NCI-H2081 (cell line): ENCODE results near the gene RBFOX1.

Experiments
- DNase-seq, 2 experiments: peaks; one replicate each; lab custom pipeline; 2025; lab: John Stamatoyannopoulos, UW

Gene RBFOX1

GRCh38 chr16:7601100-7601499 lies 268.5 kb downstream of the RBFOX1 start:
- DNase-seq: no peak

DNA sequence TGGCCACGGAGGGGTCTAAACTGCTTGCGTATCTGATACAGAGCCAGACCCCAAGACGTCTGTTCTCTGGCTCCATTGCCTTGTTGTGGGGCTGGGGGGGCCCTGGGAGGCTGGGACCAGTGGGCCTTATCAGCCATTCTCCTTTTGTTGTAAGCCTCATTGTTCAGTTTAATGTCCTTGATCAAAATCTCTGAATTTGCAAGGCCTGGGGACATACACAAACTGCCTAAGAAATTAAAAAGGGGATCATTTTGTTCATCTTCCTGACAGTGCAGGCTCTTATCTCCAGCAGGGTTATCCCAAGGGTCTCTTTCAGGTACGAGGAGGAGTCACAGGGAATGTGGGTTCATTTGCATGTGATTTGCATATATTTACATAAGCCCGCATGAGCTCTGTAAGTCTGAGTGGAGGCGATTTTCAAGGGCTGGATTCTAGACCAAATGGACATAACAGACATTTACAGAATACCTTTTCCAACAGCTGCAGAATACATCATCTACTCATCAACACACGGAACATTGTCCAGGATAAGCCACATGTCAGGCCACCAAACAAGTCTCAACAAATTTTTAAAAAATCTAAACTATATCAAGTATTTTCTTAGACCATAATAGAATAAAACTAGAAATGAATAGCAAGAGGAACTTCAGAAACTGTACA lies 269.8 kb downstream of the RBFOX1 start:
- DNase-seq: no peak

- no peak for DNase-seq
Observed at GRCh38 chr16:7605812-7606211, 273.2 kb downstream of the RBFOX1 start.

DNA sequence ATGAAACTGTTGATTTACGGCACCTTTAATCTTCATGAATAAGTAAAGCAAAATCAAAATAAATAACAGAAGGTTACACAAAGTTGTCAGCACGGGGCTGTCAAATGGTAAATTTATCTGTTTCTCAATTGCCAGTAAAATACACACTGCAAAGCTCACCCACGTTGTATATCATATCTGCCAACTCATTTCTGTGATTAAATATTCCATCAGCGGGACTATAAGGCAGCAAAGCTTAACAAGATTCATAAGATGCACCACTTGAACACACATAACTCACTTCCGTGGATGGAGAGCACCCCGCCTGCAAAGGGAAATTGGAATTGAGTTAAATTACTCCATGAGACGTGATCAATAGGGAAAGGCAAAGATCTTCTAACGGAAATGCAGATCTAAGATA lies 280.0 kb downstream of the RBFOX1 start:
- DNase-seq: no peak

GRCh38 chr16:7613518-7613917 lies 280.9 kb downstream of the RBFOX1 start:
- DNase-seq: no peak

DNA sequence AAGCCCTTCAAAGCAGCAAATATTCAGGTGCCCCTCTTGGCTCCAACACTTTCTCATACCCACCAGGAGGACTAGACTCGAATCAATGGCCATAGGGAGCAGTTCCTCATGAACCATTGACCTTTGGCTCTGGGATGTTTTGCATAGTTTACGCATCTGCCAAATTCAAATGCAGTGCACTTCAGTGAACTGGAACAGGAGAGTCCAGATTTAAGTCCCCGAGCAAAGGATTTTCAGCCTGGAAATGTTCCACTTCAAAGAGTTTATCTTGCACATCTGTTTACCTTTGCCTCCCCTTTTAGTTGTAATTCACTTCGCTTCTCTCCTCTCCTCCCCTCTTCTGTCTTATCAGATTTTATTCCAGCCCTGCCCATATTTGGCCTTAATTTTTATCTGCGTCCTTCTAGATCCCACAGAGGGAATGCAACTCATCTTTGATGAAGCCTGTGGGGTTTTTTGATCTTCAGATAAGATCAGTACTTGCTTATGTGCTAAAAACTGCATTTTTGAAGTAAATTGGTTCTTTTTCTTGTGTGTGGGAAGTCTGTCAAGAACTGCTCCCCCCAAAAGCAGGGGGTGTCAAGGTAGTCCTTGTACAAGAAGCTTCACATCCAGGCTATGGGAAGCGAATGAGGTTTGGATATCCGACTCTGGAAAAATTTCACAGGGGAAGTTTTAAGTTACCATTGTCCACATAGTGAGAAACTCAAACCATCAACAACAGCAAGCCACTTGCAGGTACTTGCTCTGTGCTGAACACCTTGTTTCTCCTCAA lies 281.6 kb downstream of the RBFOX1 start:
- no peak for DNase-seq

- DNase-seq: no peak
Observed at GRCh38 chr16:7615565-7615964, 282.9 kb downstream of the RBFOX1 start.

- no peak for DNase-seq
Observed at GRCh38 chr16:7624871-7625766, 292.5 kb downstream of the RBFOX1 start.

- no peak for DNase-seq
Observed at GRCh38 chr16:7628981-7629380, 296.3 kb downstream of the RBFOX1 start.

GRCh38 chr16:7629571-7629970 lies 296.9 kb downstream of the RBFOX1 start:
- no peak for DNase-seq

DNA sequence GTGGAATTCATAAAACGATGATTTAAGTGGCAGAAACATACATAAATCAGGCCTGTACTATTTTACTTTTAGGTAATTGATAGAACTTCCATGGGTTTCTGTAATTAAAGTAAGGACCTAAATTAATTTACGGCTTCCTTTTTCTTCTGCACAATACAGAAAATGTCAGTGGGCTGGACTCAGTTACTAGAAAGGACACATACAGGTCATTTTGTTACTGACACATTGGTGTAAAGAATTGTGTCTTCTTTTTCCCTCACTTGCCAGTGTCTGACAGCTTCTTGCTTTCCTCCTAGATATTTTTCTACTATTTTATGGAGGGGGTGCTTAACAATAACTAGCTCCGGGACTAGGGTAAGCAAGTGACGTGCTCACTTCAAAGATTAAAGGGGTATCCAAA lies 304.8 kb downstream of the RBFOX1 start:
- no peak for DNase-seq

DNA sequence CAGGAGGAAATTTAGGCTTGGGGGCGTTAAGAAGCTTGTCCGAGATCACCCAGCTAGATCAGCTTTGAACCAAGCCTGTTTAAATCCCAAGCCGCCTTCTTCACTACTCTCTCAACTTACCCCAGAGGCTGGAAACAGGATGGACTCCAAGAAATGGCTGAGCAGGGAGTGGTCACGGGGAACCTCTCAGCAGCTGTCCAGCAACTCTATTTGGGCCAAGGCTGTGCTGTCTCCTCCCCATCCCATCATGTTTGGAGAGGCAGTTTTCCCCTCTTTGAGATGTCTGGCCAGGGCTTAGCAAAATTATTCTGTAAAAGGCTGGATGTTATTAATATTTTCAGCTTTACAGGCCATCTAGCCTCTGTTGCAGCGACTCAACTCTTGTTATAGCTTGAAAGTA lies 305.7 kb downstream of the RBFOX1 start:
- DNase-seq: no peak

DNA sequence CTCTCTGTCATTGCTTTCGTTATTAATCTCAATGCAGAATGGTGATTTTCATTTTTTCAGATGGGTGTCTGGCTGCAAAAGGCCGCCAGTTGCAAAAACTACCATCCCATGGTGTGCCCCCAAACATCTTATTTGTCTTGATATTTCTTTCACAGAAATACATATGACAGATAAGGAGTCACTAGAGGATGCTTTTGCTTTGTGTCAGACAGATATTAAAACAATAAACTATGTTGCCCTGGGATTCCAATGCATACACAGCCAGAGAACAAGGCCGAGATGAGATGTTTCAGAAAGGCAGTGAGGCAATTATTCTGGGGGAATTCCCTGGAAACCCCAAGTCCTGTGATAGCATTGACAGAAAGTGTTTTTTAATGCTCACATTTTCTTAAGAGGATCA lies 307.7 kb downstream of the RBFOX1 start:
- DNase-seq: no peak

GRCh38 chr16:7644176-7644575 lies 311.5 kb downstream of the RBFOX1 start:
- no peak for DNase-seq

DNA sequence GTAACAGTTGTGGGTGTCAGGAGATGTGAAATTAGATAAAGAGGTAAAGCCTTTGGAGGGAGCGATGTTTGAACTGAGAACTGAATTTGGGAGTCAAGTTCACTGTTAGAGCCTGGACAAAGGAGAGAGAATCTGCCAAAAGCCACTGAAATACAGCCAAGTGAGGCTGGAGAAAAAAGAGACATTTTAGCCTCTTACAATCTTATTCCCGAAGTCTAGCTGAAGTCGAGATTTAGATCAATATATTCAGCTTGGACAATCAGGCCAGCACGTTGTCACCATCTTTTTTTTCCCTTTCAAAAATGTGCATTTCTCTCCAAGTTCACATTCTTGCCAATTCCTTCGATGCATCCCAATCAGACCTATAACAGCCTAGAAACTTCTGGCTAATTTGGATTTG lies 312.2 kb downstream of the RBFOX1 start:
- DNase-seq: no peak

- no peak for DNase-seq
Observed at GRCh38 chr16:7646821-7647500, 314.3 kb downstream of the RBFOX1 start.

DNA sequence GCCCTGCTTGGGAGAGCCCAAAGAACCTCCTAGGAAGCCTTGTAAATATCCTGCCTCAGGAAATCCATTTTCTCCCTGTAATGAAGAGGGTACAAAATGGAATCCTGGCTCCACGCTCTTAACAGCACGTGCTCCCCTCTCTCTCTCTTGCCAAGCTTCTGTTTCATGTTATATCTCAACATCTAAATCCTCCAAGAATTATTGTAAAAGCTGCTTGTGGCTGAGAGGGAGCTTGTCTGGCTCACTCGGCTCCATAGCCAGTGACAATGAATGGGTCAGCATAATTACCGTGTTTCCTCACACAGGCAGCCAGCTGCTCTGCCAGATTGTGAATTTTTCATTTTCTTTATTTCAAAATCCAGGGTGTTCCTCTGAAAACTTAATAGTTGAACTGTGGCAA lies 317.8 kb downstream of the RBFOX1 start:
- DNase-seq: peak in 1 of 2 experiments; percentile 5

- DNase-seq: no peak
Observed at GRCh38 chr16:7651803-7652570, 319.3 kb downstream of the RBFOX1 start.

GRCh38 chr16:7653746-7654461 lies 321.3 kb downstream of the RBFOX1 start:
- DNase-seq: no peak

GRCh38 chr16:7675628-7676027 lies 343.0 kb downstream of the RBFOX1 start:
- DNase-seq: no peak

- no peak for DNase-seq
Observed at GRCh38 chr16:7680296-7680695, 347.7 kb downstream of the RBFOX1 start.
